K562 (cell line): Measurements from ENCODE around the gene SLC33A1. TPM values are rescaled to one million over a fixed set of nuclear protein-coding genes. Genes with fewer than 3 reads are reported as not detected.

ENCODE experiments used
- CBX1 ChIP-seq: sonication (generic); IDR thresholded peaks from 2 replicates; pipeline ENCODE4 v1.6.1; 2016; ENCODE audit warnings: antibody characterized with exemption, low read depth, mild to moderate bottlenecking
- GABPA ChIP-seq: fragments of 200-800 bp; sonication (Bioruptor generic); conservative IDR thresholded peaks from 2 replicates; pipeline ENCODE4 v1.6.1; 2016; ENCODE audit warnings: low read depth, missing genetic modification characterization, missing compliant biosample characterization
- KLF13 ChIP-seq: fragments of 450-650 bp; IDR thresholded peaks from 2 replicates; pipeline ENCODE4 v1.6.1; 2016; ENCODE audit warnings: missing genetic modification characterization, low read depth, mild to moderate bottlenecking, missing compliant biosample characterization, moderate library complexity, borderline replicate concordance
- RCOR1 ChIP-seq, 2 experiments: IDR thresholded peaks; 2 replicates each; pipeline ENCODE4 v1.6.1; 2012; ENCODE audit warnings: low read depth in 2 of 2, low read length in 2 of 2, borderline replicate concordance in 1 of 2, improper control_type of control experiment in 1 of 2
- SOX6 ChIP-seq: fragments of 450-650 bp; IDR thresholded peaks from 2 replicates; pipeline ENCODE4 v1.6.1; 2014; ENCODE audit warnings: mild to moderate bottlenecking
- SRSF7 ChIP-seq: fragments of 200-400 bp; formaldehyde crosslinking; optimal IDR thresholded peaks from 2 replicates; pipeline ENCODE3; 2017; ENCODE audit warnings: mild to moderate bottlenecking, low read depth, low read length
- TCF3 ChIP-seq: sonication (generic); formaldehyde crosslinking; IDR thresholded peaks from 2 replicates; pipeline ENCODE4 v1.4.0; 2020; ENCODE audit warnings: mild to moderate bottlenecking, missing genetic modification reagents
- TOE1 ChIP-seq, 2 experiments: fragments of 450-650 bp in 1 of 2; sonication (generic) in 1 of 2; formaldehyde crosslinking in 1 of 2; IDR thresholded peaks; 2 replicates each; pipeline versions ENCODE4 v1.7.1 to v1.8.0; 2016 to 2022; ENCODE audit warnings: borderline replicate concordance in 2 of 2, mild to moderate bottlenecking in 2 of 2, antibody characterized with exemption in 1 of 2, inconsistent platforms in 1 of 2, low read depth in 1 of 2, missing genetic modification reagents in 1 of 2, moderate library complexity in 1 of 2
- ZNF311 ChIP-seq: fragments of 250-450 bp; sonication (Bioruptor Pico); IDR thresholded peaks from 2 replicates; pipeline ENCODE4 v1.4.0; 2020; ENCODE audit warnings: mild to moderate bottlenecking, moderate library complexity
- ZNF583 ChIP-seq: fragments of 250-450 bp; sonication (Bioruptor Pico); IDR thresholded peaks from 2 replicates; pipeline ENCODE4 v1.4.0; 2020
- ZNF707 ChIP-seq: fragments of 250-450 bp; sonication (Bioruptor Pico); conservative IDR thresholded peaks from 2 replicates; pipeline ENCODE4 v1.8.0; 2022; ENCODE audit warnings: inconsistent platforms, mild to moderate bottlenecking, moderate library complexity
- ZNF75A ChIP-seq: fragments of 450-650 bp; formaldehyde crosslinking; IDR thresholded peaks from 2 replicates; pipeline ENCODE4 v1.4.0; 2020; ENCODE audit warnings: mild to moderate bottlenecking
- polyA plus RNA-seq, 8 experiments: library from polyadenylated mRNA; depleted of rRNA in 4 of 8; stranded (reverse) in 5 of 8; unstranded in 3 of 8; fragments of >200 nt; fragmentation: Nextera tagmentation in 2 of 8; fragmentation: Illumina TruSeq in 1 of 8; extraction: Ambion mirVana in 2 of 8; extraction: Trizol in 1 of 8; gene quantifications; 2 replicates each; pipeline versions ENCODE4 v1.2.1 to v1.2.3, GENCODE V29; 2011 to 2014; ENCODE audit warnings: inconsistent platforms in 1 of 8, missing spikeins in 1 of 8
- total RNA-seq, 7 experiments: library from RNA; depleted of rRNA in 6 of 7; stranded (reverse); fragments of >200 nt in 6 of 7; fragmentation: Illumina TruSeq in 2 of 7; extraction: Trizol in 2 of 7; gene quantifications; 2 replicates each; pipeline versions ENCODE4 v1.2.1 to v1.2.3, GENCODE V29; 2011 to 2021; ENCODE audit warnings: low replicate concordance in 1 of 7
- TF ChIP-seq, protein P1 (sequence below): fragments of 450-650 bp; formaldehyde crosslinking; IDR thresholded peaks from 2 replicates; pipeline ENCODE4 v1.4.0; 2020; ENCODE audit warnings: mild to moderate bottlenecking, moderate library complexity
- TF ChIP-seq, protein P2 (sequence below): conservative IDR thresholded peaks from 2 replicates; pipeline ENCODE4 v1.6.1; 2011; ENCODE audit warnings: low read depth, mild to moderate bottlenecking, low read length; ENCODE audit not compliant: control insufficient read depth
- TF ChIP-seq, protein P3 (sequence below): fragments of 450-650 bp; formaldehyde crosslinking; IDR thresholded peaks from 2 replicates; pipeline ENCODE4 v1.4.0; 2020; ENCODE audit warnings: mild to moderate bottlenecking
- TF ChIP-seq, protein P4 (sequence below): fragments of 450-650 bp; IDR thresholded peaks from 2 replicates; pipeline ENCODE4 v1.6.1; 2018; ENCODE audit not compliant: partially characterized antibody
- TF ChIP-seq, protein P5 (sequence below): IDR thresholded peaks from 3 replicates; pipeline ENCODE4 v1.6.1; 2011; ENCODE audit warnings: borderline replicate concordance, mild to moderate bottlenecking; ENCODE audit not compliant: insufficient read length, insufficient read depth

SLC33A1 gene
- total and polyA plus RNA-seq, 9 of the 15 experiments (the other 6 are each of a cell fraction or from before 2014, with no cell fraction given), result 6.2 to 26.8 (median 19.6) TPM

DNA sequence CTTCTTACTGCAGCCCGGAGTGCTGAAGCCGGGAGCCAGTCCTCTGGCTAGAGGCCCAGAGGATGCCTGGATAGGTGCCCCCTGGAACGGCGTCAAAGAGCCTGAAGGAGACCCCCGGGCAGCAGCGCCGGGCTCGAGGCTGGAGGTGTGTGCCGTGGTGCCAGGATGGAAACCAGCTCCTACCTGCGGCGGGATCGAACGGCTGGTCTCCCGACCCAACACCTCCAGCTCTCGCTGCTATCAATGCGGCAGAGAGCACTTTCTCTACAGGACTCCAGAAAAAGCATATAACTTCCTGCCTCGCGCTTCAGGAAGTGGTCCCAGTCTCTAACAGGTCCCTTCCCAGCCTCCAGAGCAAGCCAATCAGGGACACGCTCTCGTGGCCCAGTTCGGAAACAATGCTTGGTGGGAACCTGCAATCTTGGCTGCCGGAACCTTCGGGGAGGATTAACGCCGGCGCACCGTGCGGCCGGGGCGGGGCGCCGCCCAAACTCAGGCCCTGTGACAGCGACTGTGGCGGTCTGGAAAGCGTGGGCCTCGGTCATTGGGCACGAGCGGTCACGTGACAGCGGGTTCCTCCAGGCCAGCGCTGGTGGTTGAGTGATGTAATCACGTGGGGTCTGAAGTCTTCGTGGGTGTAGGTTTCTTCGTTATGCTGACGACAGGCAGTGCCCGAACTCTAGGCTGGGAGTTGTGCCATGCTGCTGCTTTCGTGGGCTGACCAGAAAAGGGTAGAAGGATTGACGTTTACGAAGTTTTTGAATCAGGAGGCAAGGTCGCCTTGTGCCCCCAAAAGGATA is at the start of gene SLC33A1 (continued):
- TF ChIP-seq RCOR1 (IDR thresholded peaks at IDR 0.05; ENCODE audit: borderline replicate concordance in 1 of 2, low read depth in 2 of 2, low read length in 2 of 2) (peak; percentile 74 to 84; a peak in 3 of 4 replicates), ZNF707 (CRISPR knock-in tag) (no peak), KLF13 (tag) (peak; percentile 79; the same call in 1 of the 2 replicates), GABPA (tag) (peak; percentile 100), SOX6 (peak; percentile 93), ZNF311 (no peak), SRSF7 (no peak), TCF3 (CRISPR knock-in tag) (peak; percentile 33; the same call in 1 of the 2 replicates), CBX1 (peak; percentile 70; the same call in 1 of the 2 replicates), ZNF75A (CRISPR knock-in tag) (no peak), ZNF583 (CRISPR knock-in tag) (peak; percentile 82), TOE1 (IDR thresholded peaks at IDR 0.05; ENCODE audit: borderline replicate concordance) (peak; percentile 100), TOE1 (CRISPR knock-in tag; IDR thresholded peaks at IDR 0.05; ENCODE audit: borderline replicate concordance, low read depth) (no peak; the same call in 1 of the 2 replicates)
- TF ChIP-seq, protein P1, sequence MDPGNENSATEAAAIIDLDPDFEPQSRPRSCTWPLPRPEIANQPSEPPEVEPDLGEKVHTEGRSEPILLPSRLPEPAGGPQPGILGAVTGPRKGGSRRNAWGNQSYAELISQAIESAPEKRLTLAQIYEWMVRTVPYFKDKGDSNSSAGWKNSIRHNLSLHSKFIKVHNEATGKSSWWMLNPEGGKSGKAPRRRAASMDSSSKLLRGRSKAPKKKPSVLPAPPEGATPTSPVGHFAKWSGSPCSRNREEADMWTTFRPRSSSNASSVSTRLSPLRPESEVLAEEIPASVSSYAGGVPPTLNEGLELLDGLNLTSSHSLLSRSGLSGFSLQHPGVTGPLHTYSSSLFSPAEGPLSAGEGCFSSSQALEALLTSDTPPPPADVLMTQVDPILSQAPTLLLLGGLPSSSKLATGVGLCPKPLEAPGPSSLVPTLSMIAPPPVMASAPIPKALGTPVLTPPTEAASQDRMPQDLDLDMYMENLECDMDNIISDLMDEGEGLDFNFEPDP (CRISPR knock-in tag), result peak; percentile 41; the same call in 1 of the 2 replicates
- TF ChIP-seq, protein P2, sequence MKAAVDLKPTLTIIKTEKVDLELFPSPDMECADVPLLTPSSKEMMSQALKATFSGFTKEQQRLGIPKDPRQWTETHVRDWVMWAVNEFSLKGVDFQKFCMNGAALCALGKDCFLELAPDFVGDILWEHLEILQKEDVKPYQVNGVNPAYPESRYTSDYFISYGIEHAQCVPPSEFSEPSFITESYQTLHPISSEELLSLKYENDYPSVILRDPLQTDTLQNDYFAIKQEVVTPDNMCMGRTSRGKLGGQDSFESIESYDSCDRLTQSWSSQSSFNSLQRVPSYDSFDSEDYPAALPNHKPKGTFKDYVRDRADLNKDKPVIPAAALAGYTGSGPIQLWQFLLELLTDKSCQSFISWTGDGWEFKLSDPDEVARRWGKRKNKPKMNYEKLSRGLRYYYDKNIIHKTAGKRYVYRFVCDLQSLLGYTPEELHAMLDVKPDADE, result peak; percentile 47
- TF ChIP-seq, protein P3, sequence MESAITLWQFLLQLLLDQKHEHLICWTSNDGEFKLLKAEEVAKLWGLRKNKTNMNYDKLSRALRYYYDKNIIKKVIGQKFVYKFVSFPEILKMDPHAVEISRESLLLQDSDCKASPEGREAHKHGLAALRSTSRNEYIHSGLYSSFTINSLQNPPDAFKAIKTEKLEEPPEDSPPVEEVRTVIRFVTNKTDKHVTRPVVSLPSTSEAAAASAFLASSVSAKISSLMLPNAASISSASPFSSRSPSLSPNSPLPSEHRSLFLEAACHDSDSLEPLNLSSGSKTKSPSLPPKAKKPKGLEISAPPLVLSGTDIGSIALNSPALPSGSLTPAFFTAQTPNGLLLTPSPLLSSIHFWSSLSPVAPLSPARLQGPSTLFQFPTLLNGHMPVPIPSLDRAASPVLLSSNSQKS (CRISPR knock-in tag), result no peak
- TF ChIP-seq, protein P4, sequence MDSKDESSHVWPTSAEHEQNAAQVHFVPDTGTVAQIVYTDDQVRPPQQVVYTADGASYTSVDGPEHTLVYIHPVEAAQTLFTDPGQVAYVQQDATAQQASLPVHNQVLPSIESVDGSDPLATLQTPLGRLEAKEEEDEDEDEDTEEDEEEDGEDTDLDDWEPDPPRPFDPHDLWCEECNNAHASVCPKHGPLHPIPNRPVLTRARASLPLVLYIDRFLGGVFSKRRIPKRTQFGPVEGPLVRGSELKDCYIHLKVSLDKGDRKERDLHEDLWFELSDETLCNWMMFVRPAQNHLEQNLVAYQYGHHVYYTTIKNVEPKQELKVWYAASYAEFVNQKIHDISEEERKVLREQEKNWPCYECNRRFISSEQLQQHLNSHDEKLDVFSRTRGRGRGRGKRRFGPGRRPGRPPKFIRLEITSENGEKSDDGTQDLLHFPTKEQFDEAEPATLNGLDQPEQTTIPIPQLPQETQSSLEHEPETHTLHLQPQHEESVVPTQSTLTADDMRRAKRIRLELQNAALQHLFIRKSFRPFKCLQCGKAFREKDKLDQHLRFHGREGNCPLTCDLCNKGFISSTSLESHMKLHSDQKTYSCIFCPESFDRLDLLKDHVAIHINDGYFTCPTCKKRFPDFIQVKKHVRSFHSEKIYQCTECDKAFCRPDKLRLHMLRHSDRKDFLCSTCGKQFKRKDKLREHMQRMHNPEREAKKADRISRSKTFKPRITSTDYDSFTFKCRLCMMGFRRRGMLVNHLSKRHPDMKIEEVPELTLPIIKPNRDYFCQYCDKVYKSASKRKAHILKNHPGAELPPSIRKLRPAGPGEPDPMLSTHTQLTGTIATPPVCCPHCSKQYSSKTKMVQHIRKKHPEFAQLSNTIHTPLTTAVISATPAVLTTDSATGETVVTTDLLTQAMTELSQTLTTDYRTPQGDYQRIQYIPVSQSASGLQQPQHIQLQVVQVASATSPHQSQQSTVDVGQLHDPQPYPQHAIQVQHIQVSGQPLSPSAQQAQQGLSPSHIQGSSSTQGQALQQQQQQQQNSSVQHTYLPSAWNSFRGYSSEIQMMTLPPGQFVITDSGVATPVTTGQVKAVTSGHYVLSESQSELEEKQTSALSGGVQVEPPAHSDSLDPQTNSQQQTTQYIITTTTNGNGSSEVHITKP, result peak; percentile 79
- TF ChIP-seq, protein P5, sequence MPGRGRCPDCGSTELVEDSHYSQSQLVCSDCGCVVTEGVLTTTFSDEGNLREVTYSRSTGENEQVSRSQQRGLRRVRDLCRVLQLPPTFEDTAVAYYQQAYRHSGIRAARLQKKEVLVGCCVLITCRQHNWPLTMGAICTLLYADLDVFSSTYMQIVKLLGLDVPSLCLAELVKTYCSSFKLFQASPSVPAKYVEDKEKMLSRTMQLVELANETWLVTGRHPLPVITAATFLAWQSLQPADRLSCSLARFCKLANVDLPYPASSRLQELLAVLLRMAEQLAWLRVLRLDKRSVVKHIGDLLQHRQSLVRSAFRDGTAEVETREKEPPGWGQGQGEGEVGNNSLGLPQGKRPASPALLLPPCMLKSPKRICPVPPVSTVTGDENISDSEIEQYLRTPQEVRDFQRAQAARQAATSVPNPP, result no peak
